ENCODE results near the gene MIEN1. TPM values are rescaled to one million over a fixed set of nuclear protein-coding genes. Genes with fewer than 3 reads are reported as not detected.

Gene MIEN1
- total and polyA plus RNA-seq, 2 of the 13 experiments (the other 11 are each of a cell fraction or from before 2014, with no cell fraction given): 40.6 to 56.6 TPM

DNA sequence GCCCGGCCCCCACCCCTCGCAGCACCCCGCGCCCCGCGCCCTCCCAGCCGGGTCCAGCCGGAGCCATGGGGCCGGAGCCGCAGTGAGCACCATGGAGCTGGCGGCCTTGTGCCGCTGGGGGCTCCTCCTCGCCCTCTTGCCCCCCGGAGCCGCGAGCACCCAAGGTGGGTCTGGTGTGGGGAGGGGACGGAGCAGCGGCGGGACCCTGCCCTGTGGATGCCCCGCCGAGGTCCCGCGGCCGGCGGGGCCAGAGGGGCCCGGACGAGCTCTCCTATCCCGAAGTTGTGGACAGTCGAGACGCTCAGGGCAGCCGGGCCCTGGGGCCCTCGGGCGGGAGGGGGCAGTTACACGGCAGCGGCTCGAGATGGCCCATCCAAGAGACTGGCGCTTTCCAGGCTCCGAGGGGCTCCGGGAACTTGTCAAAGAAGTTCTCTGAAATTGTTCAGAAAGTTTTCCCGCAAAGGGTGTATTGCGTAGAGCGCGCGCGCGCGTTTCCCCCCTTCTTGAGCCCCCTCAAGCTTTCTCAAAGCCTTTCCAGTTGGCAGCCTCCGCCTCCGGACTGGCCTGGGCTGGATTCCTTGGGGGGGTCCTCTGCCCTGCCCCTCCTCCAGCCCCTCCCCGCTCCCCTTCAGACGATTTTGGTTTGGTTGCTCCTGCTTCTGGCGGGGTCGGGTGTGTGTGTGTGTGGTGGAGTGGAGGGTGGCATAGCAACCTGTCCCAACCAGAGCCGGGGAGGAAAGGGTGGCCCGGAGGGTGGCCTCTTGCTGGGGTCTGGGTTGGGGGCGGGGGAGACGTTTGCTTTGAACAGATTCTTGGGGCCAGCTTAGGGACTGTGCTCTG lies 30.0 kb downstream of the MIEN1 start (continued):
- TF ChIP-seq, protein P1, sequence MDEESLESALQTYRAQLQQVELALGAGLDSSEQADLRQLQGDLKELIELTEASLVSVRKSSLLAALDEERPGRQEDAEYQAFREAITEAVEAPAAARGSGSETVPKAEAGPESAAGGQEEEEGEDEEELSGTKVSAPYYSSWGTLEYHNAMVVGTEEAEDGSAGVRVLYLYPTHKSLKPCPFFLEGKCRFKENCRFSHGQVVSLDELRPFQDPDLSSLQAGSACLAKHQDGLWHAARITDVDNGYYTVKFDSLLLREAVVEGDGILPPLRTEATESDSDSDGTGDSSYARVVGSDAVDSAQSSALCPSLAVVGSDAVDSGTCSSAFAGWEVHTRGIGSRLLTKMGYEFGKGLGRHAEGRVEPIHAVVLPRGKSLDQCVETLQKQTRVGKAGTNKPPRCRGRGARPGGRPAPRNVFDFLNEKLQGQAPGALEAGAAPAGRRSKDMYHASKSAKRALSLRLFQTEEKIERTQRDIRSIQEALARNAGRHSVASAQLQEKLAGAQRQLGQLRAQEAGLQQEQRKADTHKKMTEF (CRISPR knock-in tag; IDR thresholded peaks at IDR 0.05): peak; percentile 75
- TF ChIP-seq ZNF230 (CRISPR knock-in tag; IDR thresholded peaks at IDR 0.05): 0 out of 2 replicates have a peak, but pooled peaks have one; percentile 13
- TF ChIP-seq KDM2A (CRISPR knock-in tag; IDR thresholded peaks at IDR 0.05; ENCODE audit: borderline replicate concordance, low read depth): peak; percentile 87
- TF ChIP-seq THAP11 (CRISPR knock-in tag; IDR thresholded peaks at IDR 0.05): 0 out of 2 replicates have a peak, but pooled peaks have one; percentile 23
- no peak for TF ChIP-seq NONO (IDR thresholded peaks at IDR 0.05)
- peak; percentile 15; the same call in 1 of the 2 replicates for TF ChIP-seq NONO (CRISPR knock-in tag; conservative IDR thresholded peaks at IDR 0.05)
- TF ChIP-seq, protein P2, sequence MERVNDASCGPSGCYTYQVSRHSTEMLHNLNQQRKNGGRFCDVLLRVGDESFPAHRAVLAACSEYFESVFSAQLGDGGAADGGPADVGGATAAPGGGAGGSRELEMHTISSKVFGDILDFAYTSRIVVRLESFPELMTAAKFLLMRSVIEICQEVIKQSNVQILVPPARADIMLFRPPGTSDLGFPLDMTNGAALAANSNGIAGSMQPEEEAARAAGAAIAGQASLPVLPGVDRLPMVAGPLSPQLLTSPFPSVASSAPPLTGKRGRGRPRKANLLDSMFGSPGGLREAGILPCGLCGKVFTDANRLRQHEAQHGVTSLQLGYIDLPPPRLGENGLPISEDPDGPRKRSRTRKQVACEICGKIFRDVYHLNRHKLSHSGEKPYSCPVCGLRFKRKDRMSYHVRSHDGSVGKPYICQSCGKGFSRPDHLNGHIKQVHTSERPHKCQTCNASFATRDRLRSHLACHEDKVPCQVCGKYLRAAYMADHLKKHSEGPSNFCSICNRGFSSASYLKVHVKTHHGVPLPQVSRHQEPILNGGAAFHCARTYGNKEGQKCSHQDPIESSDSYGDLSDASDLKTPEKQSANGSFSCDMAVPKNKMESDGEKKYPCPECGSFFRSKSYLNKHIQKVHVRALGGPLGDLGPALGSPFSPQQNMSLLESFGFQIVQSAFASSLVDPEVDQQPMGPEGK (CRISPR knock-in tag; IDR thresholded peaks at IDR 0.05): peak; percentile 73
- TF ChIP-seq KDM4B (CRISPR knock-in tag; IDR thresholded peaks at IDR 0.05): no peak
- TF ChIP-seq MXD4 (CRISPR knock-in tag; IDR thresholded peaks at IDR 0.05): peak; percentile 41; the same call in 1 of the 2 replicates
- TF ChIP-seq ZFP36 (IDR thresholded peaks at IDR 0.05; ENCODE audit: borderline replicate concordance, low read depth, low read length, partially characterized antibody): no peak
- peak; percentile 76 for TF ChIP-seq PHF8 (CRISPR knock-in tag; IDR thresholded peaks at IDR 0.05)
- TF ChIP-seq ZFYVE20 (CRISPR knock-in tag; IDR thresholded peaks at IDR 0.05; ENCODE audit: borderline replicate concordance, low read depth): no peak
- TF ChIP-seq RFX1 (IDR thresholded peaks at IDR 0.05): no peak
- TF ChIP-seq, protein P3, sequence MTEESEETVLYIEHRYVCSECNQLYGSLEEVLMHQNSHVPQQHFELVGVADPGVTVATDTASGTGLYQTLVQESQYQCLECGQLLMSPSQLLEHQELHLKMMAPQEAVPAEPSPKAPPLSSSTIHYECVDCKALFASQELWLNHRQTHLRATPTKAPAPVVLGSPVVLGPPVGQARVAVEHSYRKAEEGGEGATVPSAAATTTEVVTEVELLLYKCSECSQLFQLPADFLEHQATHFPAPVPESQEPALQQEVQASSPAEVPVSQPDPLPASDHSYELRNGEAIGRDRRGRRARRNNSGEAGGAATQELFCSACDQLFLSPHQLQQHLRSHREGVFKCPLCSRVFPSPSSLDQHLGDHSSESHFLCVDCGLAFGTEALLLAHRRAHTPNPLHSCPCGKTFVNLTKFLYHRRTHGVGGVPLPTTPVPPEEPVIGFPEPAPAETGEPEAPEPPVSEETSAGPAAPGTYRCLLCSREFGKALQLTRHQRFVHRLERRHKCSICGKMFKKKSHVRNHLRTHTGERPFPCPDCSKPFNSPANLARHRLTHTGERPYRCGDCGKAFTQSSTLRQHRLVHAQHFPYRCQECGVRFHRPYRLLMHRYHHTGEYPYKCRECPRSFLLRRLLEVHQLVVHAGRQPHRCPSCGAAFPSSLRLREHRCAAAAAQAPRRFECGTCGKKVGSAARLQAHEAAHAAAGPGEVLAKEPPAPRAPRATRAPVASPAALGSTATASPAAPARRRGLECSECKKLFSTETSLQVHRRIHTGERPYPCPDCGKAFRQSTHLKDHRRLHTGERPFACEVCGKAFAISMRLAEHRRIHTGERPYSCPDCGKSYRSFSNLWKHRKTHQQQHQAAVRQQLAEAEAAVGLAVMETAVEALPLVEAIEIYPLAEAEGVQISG (CRISPR knock-in tag; IDR thresholded peaks at IDR 0.05): peak; percentile 53
- TF ChIP-seq, protein P4, sequence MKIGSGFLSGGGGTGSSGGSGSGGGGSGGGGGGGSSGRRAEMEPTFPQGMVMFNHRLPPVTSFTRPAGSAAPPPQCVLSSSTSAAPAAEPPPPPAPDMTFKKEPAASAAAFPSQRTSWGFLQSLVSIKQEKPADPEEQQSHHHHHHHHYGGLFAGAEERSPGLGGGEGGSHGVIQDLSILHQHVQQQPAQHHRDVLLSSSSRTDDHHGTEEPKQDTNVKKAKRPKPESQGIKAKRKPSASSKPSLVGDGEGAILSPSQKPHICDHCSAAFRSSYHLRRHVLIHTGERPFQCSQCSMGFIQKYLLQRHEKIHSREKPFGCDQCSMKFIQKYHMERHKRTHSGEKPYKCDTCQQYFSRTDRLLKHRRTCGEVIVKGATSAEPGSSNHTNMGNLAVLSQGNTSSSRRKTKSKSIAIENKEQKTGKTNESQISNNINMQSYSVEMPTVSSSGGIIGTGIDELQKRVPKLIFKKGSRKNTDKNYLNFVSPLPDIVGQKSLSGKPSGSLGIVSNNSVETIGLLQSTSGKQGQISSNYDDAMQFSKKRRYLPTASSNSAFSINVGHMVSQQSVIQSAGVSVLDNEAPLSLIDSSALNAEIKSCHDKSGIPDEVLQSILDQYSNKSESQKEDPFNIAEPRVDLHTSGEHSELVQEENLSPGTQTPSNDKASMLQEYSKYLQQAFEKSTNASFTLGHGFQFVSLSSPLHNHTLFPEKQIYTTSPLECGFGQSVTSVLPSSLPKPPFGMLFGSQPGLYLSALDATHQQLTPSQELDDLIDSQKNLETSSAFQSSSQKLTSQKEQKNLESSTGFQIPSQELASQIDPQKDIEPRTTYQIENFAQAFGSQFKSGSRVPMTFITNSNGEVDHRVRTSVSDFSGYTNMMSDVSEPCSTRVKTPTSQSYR (CRISPR knock-in tag; IDR thresholded peaks at IDR 0.05; ENCODE audit: borderline replicate concordance): peak; percentile 22; the same call in 1 of the 2 replicates
- no peak for TF ChIP-seq ZNF354B (CRISPR knock-in tag; IDR thresholded peaks at IDR 0.05)
- TF ChIP-seq ZNF382 (CRISPR knock-in tag; IDR thresholded peaks at IDR 0.05; ENCODE audit: borderline replicate concordance): no peak
- TF ChIP-seq, protein P5, sequence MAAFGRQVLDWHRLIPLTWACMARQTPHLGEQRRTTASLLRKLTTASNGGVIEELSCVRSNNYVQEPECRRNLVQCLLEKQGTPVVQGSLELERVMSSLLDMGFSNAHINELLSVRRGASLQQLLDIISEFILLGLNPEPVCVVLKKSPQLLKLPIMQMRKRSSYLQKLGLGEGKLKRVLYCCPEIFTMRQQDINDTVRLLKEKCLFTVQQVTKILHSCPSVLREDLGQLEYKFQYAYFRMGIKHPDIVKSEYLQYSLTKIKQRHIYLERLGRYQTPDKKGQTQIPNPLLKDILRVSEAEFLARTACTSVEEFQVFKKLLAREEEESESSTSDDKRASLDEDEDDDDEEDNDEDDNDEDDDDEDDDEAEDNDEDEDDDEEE (CRISPR knock-in tag; IDR thresholded peaks at IDR 0.05): no peak
- TF ChIP-seq ZNF343 (CRISPR knock-in tag; IDR thresholded peaks at IDR 0.05): 0 out of 2 replicates have a peak, but pooled peaks have one; percentile 30

All from HepG2 (cell line).